Stomach (tissue), 9 donors: ENCODE measurements around the gene DGLUCY. TPM values are rescaled to one million over a fixed set of nuclear protein-coding genes. Genes with fewer than 3 reads are reported as not detected.
A peak's percentile ranks its signal among the peaks of the same experiment; 100 is the strongest.

ENCODE experiments used
- DNase-seq, 2 donors: peaks; one replicate each; pipeline versions ENCODE4 v3.0.0 to v3.0.0-alpha.2; 2013 to 2019
- H3K27ac ChIP-seq, 5 donors: fragments of 200-600 bp in 4 of 5; sonication (generic) in 4 of 5; one replicate each; pipeline ENCODE4 v1.5.1; 2013 to 2019; ENCODE audit warnings: mild to moderate bottlenecking in 1 of 5, moderate library complexity in 1 of 5
- H3K27me3 ChIP-seq, 3 donors: fragments of 200-600 bp; sonication (generic); one replicate each; pipeline ENCODE4 v1.5.1; 2017 to 2019; ENCODE audit warnings: mixed run types in 1 of 3
- H3K36me3 ChIP-seq, 4 donors: fragments of 200-600 bp; sonication (generic); 1 replicate in 3 of 4; 2 replicates in 1 of 4; pipeline ENCODE4 v1.5.1; 2016 to 2019
- H3K4me1 ChIP-seq, 4 donors: fragments of 200-600 bp; sonication (generic); one replicate each; pipeline ENCODE4 v1.5.1; 2016 to 2019
- H3K4me3 ChIP-seq, 4 donors: fragments of 200-600 bp; sonication (generic) in 3 of 4; one replicate each; pipeline ENCODE4 v1.5.1; 2016 to 2019; ENCODE audit warnings: mild to moderate bottlenecking in 1 of 4
- H3K9me3 ChIP-seq, 4 donors: fragments of 200-600 bp; sonication (generic); one replicate each; pipeline ENCODE4 v1.5.1; 2016 to 2019
- EP300 ChIP-seq: sonication (generic); formaldehyde crosslinking; IDR thresholded peaks from one replicate; pipeline ENCODE4 v1.6.1; 2017; ENCODE audit warnings: antibody characterized with exemption
- POLR2A ChIP-seq, 4 donors: fragments of 450-650 bp; IDR thresholded peaks; one replicate each; pipeline ENCODE4 v1.6.1; 2016; ENCODE audit warnings: antibody characterized with exemption in 4 of 4, control low read depth in 2 of 4, mild to moderate bottlenecking in 1 of 4, moderate library complexity in 1 of 4
- POLR2AphosphoS5 ChIP-seq, 3 donors: sonication (generic); formaldehyde crosslinking; IDR thresholded peaks; one replicate each; pipeline ENCODE4 v1.6.1; 2016; ENCODE audit warnings: antibody characterized with exemption in 3 of 3
- WGBS, 5 donors: extraction: QIAGEN DNeasy Blood & Tissue Kit in 3 of 5; methylation state at CpG; one replicate each; pipeline versions ENCODE4 v1.1.5 to v1.1.7; 2013 to 2018; 5-methylcytosine and 5-hydroxymethylcytosine counted together
- intact Hi-C: fragments of 100-400 bp; cut with DNase I; formaldehyde crosslinking; loops from one replicate; pipeline ENCODE4 v1.15.1; 2023; ENCODE audit warnings: low total_unique reads
- polyA plus RNA-seq, 3 donors: library from polyadenylated mRNA; stranded (reverse); fragments of 200-250 nt; gene quantifications; one replicate each; pipeline ENCODE4 v1.2.3, GENCODE V29; 2013
- total RNA-seq, 5 donors: library from RNA; depleted of rRNA; stranded (reverse); fragments of >200 nt; gene quantifications; one replicate each; pipeline versions ENCODE4 v1.1.0 to v1.2.3, GENCODE V29; 2014 to 2016
- TF ChIP-seq, protein P1 (sequence below), 7 experiments: fragments of 450-650 bp in 4 of 7; fragments of 200-600 bp in 3 of 7; sonication (generic) in 3 of 7; IDR thresholded peaks; one replicate each; pipeline ENCODE4 v1.5.1; 2016 to 2019; ENCODE audit warnings: antibody characterized with exemption in 7 of 7, control low read depth in 2 of 7, mild to moderate bottlenecking in 1 of 7
- donor health status: healthy with polysubstance abuse.
- donor health status: Bipolar disorder and iron deficiency.
- donor health status: healthy.

DGLUCY gene
- total and polyA plus RNA-seq, 8 donors, result 24.1 to 122 (median 67.1) TPM

DNA sequence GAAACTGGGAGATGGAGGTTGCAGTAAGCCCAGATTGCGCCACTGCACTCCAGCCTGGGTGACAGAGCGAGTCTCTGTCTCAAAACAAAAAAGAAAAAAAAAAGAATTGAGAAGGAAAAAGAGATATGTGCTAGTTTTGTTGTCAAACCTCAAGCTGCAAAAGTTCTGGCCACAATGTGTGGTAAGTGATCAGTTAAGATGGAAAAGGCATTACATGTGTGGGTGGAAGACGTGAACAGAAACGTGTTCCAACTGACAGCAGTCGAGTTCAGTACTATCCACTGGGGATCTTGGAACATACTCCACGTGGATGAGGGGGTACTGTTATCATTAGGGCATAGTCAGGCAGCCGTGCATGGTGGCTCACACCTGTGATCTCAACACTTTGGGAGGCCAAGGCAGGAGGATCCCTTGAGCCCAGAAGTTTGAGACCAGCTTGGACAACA, 113.3 kb downstream of the DGLUCY start:
- Histone ChIP-seq H3K4me3 (no peak overlapping the region), H3K27me3 (no peaks in the 10 kb centered on the region), H3K36me3 (peaks cover 4 to 71% (median 62%) of the 10 kb centered on the region in 4 donors), H3K27ac (peak overlapping the region in 3 of 5 donors; percentile 13 to 56 (median 46)), H3K9me3 (peaks cover 0 to 6% (median 2%) of the 10 kb centered on the region in 4 donors), H3K4me1 (peaks cover 0 to 38% (median 4%) of the 10 kb centered on the region in 4 donors)
- intact Hi-C loops, result no loop called here
- no peak for DNase-seq
- 75 to 84% (median 77%) methylated on average over 7 of the region's 7 CpGs for WGBS, 5 donors
- TF ChIP-seq, protein P1, sequence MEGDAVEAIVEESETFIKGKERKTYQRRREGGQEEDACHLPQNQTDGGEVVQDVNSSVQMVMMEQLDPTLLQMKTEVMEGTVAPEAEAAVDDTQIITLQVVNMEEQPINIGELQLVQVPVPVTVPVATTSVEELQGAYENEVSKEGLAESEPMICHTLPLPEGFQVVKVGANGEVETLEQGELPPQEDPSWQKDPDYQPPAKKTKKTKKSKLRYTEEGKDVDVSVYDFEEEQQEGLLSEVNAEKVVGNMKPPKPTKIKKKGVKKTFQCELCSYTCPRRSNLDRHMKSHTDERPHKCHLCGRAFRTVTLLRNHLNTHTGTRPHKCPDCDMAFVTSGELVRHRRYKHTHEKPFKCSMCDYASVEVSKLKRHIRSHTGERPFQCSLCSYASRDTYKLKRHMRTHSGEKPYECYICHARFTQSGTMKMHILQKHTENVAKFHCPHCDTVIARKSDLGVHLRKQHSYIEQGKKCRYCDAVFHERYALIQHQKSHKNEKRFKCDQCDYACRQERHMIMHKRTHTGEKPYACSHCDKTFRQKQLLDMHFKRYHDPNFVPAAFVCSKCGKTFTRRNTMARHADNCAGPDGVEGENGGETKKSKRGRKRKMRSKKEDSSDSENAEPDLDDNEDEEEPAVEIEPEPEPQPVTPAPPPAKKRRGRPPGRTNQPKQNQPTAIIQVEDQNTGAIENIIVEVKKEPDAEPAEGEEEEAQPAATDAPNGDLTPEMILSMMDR (IDR thresholded peaks at IDR 0.05), result no peak
- TF ChIP-seq EP300 (no peak), POLR2AphosphoS5 (IDR thresholded peaks at IDR 0.05) (no peak)

DNA sequence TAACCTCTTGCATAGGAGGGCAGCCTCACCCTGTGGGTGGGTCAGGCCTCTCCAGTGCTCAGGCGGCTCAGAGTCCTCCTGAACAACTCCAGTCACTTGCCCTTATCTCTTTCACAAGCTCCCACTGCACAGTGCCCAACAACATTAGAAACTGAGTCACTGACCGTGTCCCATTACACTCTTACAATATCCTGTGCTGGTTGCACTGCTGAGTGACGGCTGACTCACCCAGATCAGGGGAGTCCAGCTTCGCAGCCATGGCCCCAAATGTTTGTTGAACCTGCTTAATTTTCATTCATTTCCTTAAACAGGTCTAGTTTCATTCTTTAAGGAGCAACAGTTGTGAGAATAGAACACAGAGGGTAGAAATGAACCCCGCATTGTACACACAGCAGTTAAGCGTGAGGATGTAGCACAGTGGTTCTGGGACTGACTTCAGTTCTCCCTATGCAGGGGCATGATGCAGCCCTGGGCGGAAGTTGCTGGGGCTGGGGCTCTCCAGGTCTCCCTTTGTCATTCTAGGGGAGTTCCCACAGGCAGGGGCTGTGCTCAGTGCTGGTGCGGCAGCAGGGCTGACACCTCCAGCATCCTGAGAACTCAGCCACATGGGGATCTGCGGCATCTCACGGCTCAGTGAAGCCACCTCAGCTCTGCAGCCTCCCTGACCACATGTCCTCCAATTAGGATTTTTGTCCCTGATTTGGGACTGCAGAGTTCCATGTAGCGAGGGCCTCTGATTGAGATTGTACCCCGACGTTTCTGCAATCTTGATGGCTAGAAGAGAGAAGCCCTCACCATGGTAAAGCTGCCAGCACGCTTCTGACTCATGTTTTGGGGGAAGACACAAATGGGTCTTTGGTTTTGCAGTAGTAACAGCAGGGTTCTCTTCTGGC, 114.5 kb downstream of the DGLUCY start:
- 78 to 84% (median 82%) methylated on average over 10 to 14 of the region's 14 CpGs for WGBS, 5 donors
- H3K27me3 ChIP-seq, result no peaks in the 10 kb centered on the region
- peak in 1 of 2 donors; percentile 46 for DNase-seq

DNA sequence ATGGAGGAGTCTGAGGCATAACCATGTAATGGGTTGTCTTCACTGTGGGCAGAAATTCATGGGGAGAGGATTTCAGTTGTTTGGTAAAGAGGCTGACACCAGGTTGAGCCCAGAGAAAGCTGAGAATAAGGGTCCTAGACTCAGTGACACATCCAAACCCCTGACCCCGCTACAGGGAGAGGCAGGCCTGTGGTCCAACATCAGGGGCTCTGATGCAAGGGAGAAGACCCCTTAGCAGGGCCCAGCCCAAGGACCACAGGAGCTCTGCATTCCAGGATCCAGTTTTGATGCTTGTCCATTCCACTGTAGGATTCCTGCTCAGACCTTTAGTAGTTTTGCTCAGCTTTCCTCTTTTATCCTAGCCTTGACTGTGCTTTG, 115.1 kb downstream of the DGLUCY start:
- Histone ChIP-seq H3K27ac (peak overlapping the region in 3 of 5 donors; percentile 18 to 56 (median 46)), H3K4me3 (no peak overlapping the region), H3K4me1 (peaks cover 0 to 46% (median 4%) of the 10 kb centered on the region in 4 donors), H3K9me3 (peaks cover 0 to 6% (median 2%) of the 10 kb centered on the region in 4 donors), H3K27me3 (no peaks in the 10 kb centered on the region), H3K36me3 (peaks cover 4 to 64% (median 56%) of the 10 kb centered on the region in 4 donors)
- DNase-seq, result no peak
- TF ChIP-seq, protein P1 (IDR thresholded peaks at IDR 0.05), result no peak
- TF ChIP-seq POLR2AphosphoS5 (IDR thresholded peaks at IDR 0.05) (no peak), EP300 (no peak), POLR2A (IDR thresholded peaks at IDR 0.05) (no peak)
- intact Hi-C loops, result no loop called here
- WGBS, 5 donors, result 78 to 100% (median 92%) methylated on average over 1 of the region's 1 CpG

More for the DNA sequence above, 114.5 kb downstream of the DGLUCY start:
- Histone ChIP-seq H3K9me3 (peaks cover 0 to 6% (median 2%) of the 10 kb centered on the region in 4 donors), H3K4me3 (no peak overlapping the region), H3K36me3 (peaks cover 4 to 65% (median 55%) of the 10 kb centered on the region in 4 donors), H3K27ac (peak overlapping the region in 4 of 5 donors; percentile 18 to 56 (median 38)), H3K4me1 (peaks cover 0 to 46% (median 4%) of the 10 kb centered on the region in 4 donors)
- no peak for TF ChIP-seq POLR2AphosphoS5 (IDR thresholded peaks at IDR 0.05)
- no peak for TF ChIP-seq EP300
- TF ChIP-seq, protein P1 (IDR thresholded peaks at IDR 0.05), result no peak
- TF ChIP-seq POLR2A (IDR thresholded peaks at IDR 0.05), result no peak
- intact Hi-C loops, result no loop called here

DNA sequence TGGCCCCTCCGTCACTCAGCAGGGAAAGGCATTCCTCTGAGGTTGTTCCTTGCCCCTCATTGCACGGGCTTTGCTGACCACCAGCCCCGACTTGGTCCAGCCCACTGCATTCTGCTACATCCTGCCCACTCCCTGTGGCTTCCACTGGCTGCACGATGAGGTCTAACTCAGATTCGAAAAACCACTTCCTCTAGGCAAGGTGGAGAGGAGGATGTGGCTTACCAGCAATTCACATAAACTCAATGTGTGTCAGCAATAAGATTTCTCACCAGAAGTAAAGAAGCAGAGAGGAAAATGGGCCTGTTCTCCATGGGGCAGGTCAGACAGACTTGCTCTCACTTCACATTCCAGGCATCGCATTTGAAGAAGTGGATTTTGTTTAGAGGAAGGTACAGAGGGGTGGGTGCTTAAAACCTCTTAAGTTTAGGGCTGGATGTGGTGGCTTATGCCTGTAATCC, 115.9 kb downstream of the DGLUCY start:
- intact Hi-C loops, result no loop called here
- Histone ChIP-seq H3K4me3 (no peak overlapping the region), H3K36me3 (peaks cover 4 to 64% (median 53%) of the 10 kb centered on the region in 4 donors), H3K27ac (peak overlapping the region; percentile 28 to 79 (median 60)), H3K27me3 (no peaks in the 10 kb centered on the region), H3K4me1 (peaks cover 0 to 46% (median 4%) of the 10 kb centered on the region in 4 donors), H3K9me3 (peaks cover 0 to 6% (median 2%) of the 10 kb centered on the region in 4 donors)
- TF ChIP-seq POLR2AphosphoS5 (IDR thresholded peaks at IDR 0.05) (peak in 1 of 3 donors; percentile 35), POLR2A (IDR thresholded peaks at IDR 0.05) (no peak)
- WGBS, 5 donors, result 62 to 80% (median 72%) methylated on average over 6 of the region's 6 CpGs
- peak in 1 of 2 donors; percentile 64 for DNase-seq
